GM12892 (cell line): ENCODE data around the gene CCR7.

Source experiments
- POLR2A ChIP-seq: IDR thresholded peaks from 2 replicates; pipeline ENCODE4 v1.6.1; 2011; ENCODE audit warnings: low read depth, low read length, control low read depth
- POLR2AphosphoS5 ChIP-seq: IDR thresholded peaks from 2 replicates; pipeline ENCODE4 v1.6.1; 2011; ENCODE audit warnings: low read depth, low read length, control low read depth
- TAF1 ChIP-seq: IDR thresholded peaks from 2 replicates; pipeline ENCODE4 v1.6.1; 2011; ENCODE audit warnings: low read depth, mild to moderate bottlenecking, control low read depth, low read length, borderline replicate concordance

DNA sequence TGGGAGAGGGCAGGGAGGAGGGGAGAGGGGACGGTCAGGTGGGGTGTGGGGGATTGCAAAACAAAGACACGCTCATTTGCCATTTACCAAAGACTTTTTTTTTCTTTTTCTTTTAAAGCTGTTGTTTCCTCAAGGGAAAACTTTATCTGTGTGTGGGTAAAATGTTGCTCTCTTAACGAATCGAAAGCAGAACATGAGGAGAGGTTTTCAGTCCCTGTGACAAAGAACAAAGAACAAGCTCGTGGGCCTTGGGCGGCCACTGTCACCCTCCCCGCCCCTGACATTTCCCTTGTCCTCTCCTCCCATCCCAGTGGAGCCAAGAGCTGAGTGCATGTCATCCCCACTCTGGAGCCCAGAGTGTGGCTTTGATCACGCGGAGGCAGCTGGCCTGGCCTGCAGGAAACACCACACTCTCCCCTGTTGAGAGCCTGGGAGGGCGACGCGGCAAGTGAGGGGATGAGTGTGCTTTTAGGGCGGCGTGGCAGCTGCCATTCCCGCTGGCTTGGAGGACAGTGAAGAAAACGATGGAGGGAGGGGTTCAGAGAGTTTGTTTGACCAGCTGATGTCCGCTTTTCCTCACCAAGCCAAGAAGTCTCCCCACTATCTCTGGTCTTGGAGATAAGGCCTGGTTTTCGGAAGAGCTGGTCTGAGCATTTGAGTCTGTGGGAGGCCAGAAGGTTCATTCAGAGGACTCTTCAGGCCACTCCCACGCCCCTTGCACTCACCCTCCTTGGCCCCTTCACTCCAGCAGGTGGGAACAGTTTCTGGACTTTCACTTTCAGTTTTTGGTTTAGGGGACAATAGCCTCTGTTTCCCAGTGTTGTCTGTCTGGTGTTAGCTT, 11.4 kb downstream of the CCR7 start:
- TF ChIP-seq TAF1 = no peak
- peak; percentile 57; the same call in 1 of the 2 replicates for TF ChIP-seq POLR2A
- TF ChIP-seq POLR2AphosphoS5 = peak; percentile 72
